Endothelial cell of umbilical vein (primary cell): ENCODE results near the gene TRAF1.

Experiments used
- CTCF ChIP-seq, 2 donors: IDR thresholded peaks; 1 replicate in 1 of 2; 2 replicates in 1 of 2; pipeline ENCODE4 v1.5.1; 2011; ENCODE audit warnings: low read length in 2 of 2, mild to moderate bottlenecking in 2 of 2, moderate library complexity in 2 of 2, control low read depth in 1 of 2, inconsistent platforms in 1 of 2, low read depth in 1 of 2; ENCODE audit not compliant: insufficient read depth in 1 of 2; ENCODE audit errors: extremely low read depth in 1 of 2
- EZH2 ChIP-seq: IDR thresholded peaks from 2 replicates; pipeline ENCODE4 v1.6.1; 2012; ENCODE audit warnings: borderline replicate concordance, low read depth, mild to moderate bottlenecking, moderate library complexity, low read length, inconsistent platforms; ENCODE audit not compliant: severe bottlenecking
- FOS ChIP-seq: IDR thresholded peaks from 2 replicates; pipeline ENCODE4 v1.6.1; 2011; ENCODE audit warnings: mild to moderate bottlenecking, low read length, moderate library complexity, borderline replicate concordance; ENCODE audit not compliant: insufficient read depth
- GATA2 ChIP-seq: IDR thresholded peaks from 2 replicates; pipeline ENCODE4 v1.7.0; 2011; ENCODE audit warnings: low read depth, mild to moderate bottlenecking, moderate library complexity, mixed read lengths, low read length; ENCODE audit not compliant: insufficient read length, insufficient read depth
- MAX ChIP-seq: IDR thresholded peaks from 2 replicates; pipeline ENCODE4 v1.6.1; 2011; ENCODE audit not compliant: insufficient read depth, insufficient read length
- POLR2A ChIP-seq: IDR thresholded peaks from 2 replicates; pipeline ENCODE4 v1.6.1; 2012; ENCODE audit warnings: low read depth, mild to moderate bottlenecking, control low read depth, low read length
- POLR2AphosphoS5 ChIP-seq: IDR thresholded peaks from 2 replicates; pipeline ENCODE4 v1.6.1; 2012; ENCODE audit warnings: low read depth, mild to moderate bottlenecking, control low read depth, low read length, moderate library complexity; ENCODE audit not compliant: insufficient read depth

GRCh38 chr9:120946259-120946658 is 19.7 kb upstream of the TRAF1 start:
- TF ChIP-seq CTCF (IDR thresholded peaks at IDR 0.05; ENCODE audit: extremely low read depth in 1 of 2, insufficient read depth in 1 of 2, low read depth in 1 of 2, low read length in 2 of 2) = no peak
- TF ChIP-seq EZH2 = no peak
- peak; percentile 39 for TF ChIP-seq POLR2A
- TF ChIP-seq MAX = no peak
- TF ChIP-seq POLR2AphosphoS5 = peak; percentile 40
- peak; percentile 55 for TF ChIP-seq GATA2
- peak; percentile 24 for TF ChIP-seq FOS
